Adipocyte (in vitro differentiated cells): ENCODE data around the gene PLEKHA7.
A peak's percentile ranks its signal among the peaks of the same experiment; 100 is the strongest.

ENCODE experiments used
- DNase-seq: peaks from one replicate; pipeline ENCODE4 v3.0.0-alpha.2; 2015; ENCODE audit warnings: low read depth
- H3K27me3 ChIP-seq: replicated peaks from 2 replicates; pipeline ENCODE4 v1.7.0; 2013; ENCODE audit warnings: mild to moderate bottlenecking, low read length, moderate library complexity; ENCODE audit not compliant: control insufficient read depth, insufficient read depth
- H3K36me3 ChIP-seq: 2 replicates; pipeline ENCODE4 v1.7.0; 2013; ENCODE audit warnings: low read length, mild to moderate bottlenecking, moderate library complexity; ENCODE audit not compliant: control insufficient read depth, insufficient read depth, severe bottlenecking
- H3K4me1 ChIP-seq: 2 replicates; pipeline ENCODE4 v1.7.0; 2013; ENCODE audit warnings: mild to moderate bottlenecking, low read length, moderate library complexity; ENCODE audit not compliant: control insufficient read depth, insufficient read depth
- H3K4me3 ChIP-seq: 2 replicates; pipeline ENCODE4 v1.7.0; 2013; ENCODE audit warnings: mild to moderate bottlenecking, low read length, moderate library complexity
- H3K9ac ChIP-seq: 2 replicates; pipeline ENCODE4 v1.7.0; 2013; ENCODE audit warnings: mild to moderate bottlenecking, low read length, moderate library complexity
- H3K9me3 ChIP-seq: 2 replicates; pipeline ENCODE4 v1.7.0; 2013; ENCODE audit warnings: mild to moderate bottlenecking, low read length, moderate library complexity; ENCODE audit not compliant: control insufficient read depth

PLEKHA7 gene

DNA sequence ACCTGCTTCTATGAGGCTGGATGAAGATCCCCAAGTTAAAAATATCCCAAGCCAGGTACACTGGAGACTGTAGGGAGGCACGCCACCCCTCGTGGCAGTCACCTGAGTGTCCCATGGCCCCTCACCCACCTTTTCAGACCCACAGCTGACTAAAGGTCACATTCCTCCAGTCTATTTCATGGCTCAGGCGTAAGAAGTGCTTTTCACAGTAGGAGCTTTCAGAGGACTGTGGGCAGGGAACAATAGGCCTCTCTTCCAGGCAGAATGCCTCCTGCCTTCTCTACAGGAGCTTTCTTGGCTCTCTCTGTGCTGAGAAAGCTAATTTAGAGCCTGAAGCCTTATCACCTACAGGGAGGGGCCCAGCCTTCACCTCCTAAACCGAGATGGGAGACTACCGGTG is 201.9 kb downstream of the PLEKHA7 start:
- no peaks in the 10 kb centered on the region for H3K9me3 ChIP-seq
- H3K4me1 ChIP-seq = peaks cover 47% of the 10 kb centered on the region
- no peak overlapping the region for H3K4me3 ChIP-seq
- H3K9ac ChIP-seq = no peak overlapping the region
- no peaks in the 10 kb centered on the region for H3K27me3 ChIP-seq
- H3K36me3 ChIP-seq = no peaks in the 10 kb centered on the region
- DNase-seq = no peak

DNA sequence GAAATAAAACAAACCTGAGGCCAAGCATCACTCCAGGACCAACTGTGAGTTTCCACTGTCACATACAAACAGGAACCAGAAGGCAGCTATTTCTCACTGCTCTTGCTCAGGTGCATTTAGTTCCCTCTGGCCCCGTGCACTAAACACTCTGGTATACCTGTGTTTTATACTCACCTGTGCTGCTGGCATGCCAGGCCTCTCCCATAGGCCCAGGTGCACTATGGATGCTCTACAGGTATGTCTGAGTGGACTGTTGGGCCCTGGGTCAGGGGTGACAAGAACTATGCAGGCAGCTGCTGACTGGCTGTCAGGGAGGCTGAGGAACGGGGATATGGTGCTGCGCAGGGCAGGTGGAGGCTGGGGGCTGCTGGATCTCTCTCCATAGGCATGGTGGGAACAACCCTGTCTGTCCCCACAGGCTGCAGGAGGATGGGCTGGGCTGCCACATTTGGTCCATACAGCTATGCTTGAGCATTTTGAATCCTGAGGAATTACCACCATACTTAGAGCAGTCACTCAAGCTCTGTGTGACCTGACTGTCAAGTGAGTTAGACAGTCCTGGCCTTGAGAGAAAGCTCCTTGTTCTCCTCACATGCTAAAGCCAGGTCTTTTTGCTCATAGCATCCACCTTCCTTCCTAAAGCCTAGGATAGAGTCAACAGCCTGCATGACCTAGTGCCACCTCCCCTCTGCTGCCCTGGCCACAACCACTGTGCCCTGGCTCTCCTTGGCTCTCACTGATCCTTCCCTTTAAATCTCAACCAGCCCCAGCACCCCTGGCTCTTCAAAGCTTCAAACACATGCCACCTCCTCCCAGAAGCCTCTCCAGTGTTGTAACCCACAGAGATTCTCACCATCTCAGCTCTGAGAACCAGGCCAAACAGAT is 202.8 kb downstream of the PLEKHA7 start:
- H3K9me3 ChIP-seq = no peaks in the 10 kb centered on the region
- H3K27me3 ChIP-seq = no peaks in the 10 kb centered on the region
- DNase-seq = no peak
- peaks cover 55% of the 10 kb centered on the region for H3K4me1 ChIP-seq
- H3K9ac ChIP-seq = no peak overlapping the region
- H3K4me3 ChIP-seq = no peak overlapping the region
- no peaks in the 10 kb centered on the region for H3K36me3 ChIP-seq

- H3K36me3 ChIP-seq = no peaks in the 10 kb centered on the region
- no peaks in the 10 kb centered on the region for H3K9me3 ChIP-seq
- peaks cover 59% of the 10 kb centered on the region for H3K4me1 ChIP-seq
- no peak overlapping the region for H3K4me3 ChIP-seq
- H3K9ac ChIP-seq = peak overlapping the region; percentile 46
- peak; percentile 60 for DNase-seq
- no peaks in the 10 kb centered on the region for H3K27me3 ChIP-seq
Measured at GRCh38 chr11:16809886-16810668, 204.1 kb downstream of the PLEKHA7 start.

DNA sequence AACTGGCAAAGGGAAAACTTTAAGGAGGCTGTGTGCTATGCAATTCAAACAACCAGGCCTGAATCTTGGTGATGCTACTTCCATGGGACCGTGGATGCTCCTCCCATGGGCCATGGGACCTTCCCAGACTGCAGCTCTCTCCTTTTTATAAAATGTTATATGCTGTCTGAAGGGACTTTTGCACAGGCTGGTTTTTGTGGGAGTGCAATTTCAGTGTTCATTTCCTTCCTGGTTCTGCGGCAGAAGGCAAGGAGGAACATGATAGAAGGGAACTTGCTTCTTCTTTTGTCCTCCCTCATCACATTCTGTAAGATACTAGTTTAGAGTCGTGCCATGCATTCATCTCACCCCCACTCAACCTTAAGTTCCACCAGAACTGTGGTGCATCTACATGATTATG is 206.9 kb downstream of the PLEKHA7 start:
- H3K4me1 ChIP-seq = peaks cover 61% of the 10 kb centered on the region
- no peaks in the 10 kb centered on the region for H3K36me3 ChIP-seq
- peak overlapping the region; percentile 69 for H3K9ac ChIP-seq
- DNase-seq = no peak
- no peaks in the 10 kb centered on the region for H3K27me3 ChIP-seq
- no peak overlapping the region for H3K4me3 ChIP-seq
- no peaks in the 10 kb centered on the region for H3K9me3 ChIP-seq

DNA sequence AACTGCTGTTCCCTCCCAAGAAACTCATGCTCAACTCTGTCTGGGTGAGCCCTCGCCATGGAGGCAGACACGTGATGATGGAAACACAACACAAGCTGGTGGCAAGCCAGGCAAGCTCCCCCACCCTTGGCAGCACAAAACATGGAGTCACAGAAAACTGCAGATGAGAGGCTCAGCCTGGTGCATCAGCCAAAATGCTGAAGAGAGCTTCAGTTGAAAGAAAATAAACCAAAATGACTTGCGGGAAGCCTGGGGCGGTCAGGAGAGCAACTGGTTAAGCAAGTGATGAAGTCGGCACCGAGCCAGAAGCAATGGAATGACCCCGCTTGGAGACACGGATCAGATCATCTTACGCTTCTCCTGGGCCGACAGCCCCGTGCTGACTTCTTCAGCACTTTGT is 207.4 kb downstream of the PLEKHA7 start:
- no peak for DNase-seq
- peaks cover 61% of the 10 kb centered on the region for H3K4me1 ChIP-seq
- H3K9me3 ChIP-seq = no peaks in the 10 kb centered on the region
- no peaks in the 10 kb centered on the region for H3K27me3 ChIP-seq
- peak overlapping the region; percentile 69 for H3K9ac ChIP-seq
- H3K36me3 ChIP-seq = no peaks in the 10 kb centered on the region
- no peak overlapping the region for H3K4me3 ChIP-seq

GRCh38 chr11:16805938-16806337 is 208.3 kb downstream of the PLEKHA7 start:
- DNase-seq = peak; percentile 79
- H3K36me3 ChIP-seq = no peaks in the 10 kb centered on the region
- peak overlapping the region; percentile 69 for H3K9ac ChIP-seq
- H3K4me3 ChIP-seq = no peak overlapping the region
- H3K4me1 ChIP-seq = peaks cover 58% of the 10 kb centered on the region
- H3K27me3 ChIP-seq = no peaks in the 10 kb centered on the region
- no peaks in the 10 kb centered on the region for H3K9me3 ChIP-seq

GRCh38 chr11:16804104-16804947 is 209.9 kb downstream of the PLEKHA7 start:
- Histone ChIP-seq H3K4me1 (peaks cover 42% of the 10 kb centered on the region), H3K36me3 (no peaks in the 10 kb centered on the region), H3K9ac (peak overlapping the region; percentile 69), H3K27me3 (no peaks in the 10 kb centered on the region), H3K9me3 (no peaks in the 10 kb centered on the region), H3K4me3 (peak overlapping the region; percentile 3)
- DNase-seq = peak; percentile 59

DNA sequence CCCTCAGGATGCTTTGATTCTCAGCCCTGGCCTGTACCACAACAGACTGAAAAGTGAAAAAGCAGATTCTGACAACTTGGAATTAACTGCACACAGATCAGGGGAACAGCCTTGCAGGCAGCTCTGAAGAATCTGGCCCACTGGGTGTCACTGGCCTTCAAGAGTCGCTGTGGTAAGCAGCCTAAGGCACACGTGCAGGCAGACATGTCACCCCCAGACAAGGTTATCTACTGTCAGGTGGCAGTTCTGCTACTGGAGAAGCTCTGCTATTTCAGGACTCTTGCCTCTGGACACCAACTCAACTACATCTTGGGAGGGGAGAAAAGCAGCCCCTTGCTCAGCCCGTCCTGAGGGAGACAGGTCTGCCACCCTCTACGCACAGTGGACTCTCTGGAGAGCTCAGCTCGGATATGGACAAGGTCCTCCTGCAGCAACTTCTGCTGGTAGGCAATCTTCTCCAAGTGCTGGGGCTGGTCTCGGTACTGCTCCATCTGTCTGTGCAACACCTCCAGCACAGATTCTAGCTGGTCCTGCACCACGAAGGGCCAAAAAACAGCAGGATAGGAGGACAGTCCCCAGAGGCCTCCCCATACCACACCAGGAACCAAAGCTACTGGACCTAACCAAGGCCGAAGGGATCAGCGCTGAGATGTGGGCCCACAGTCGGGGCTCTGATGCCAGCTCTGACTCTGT is 212.8 kb downstream of the PLEKHA7 start:
- no peak overlapping the region for H3K4me3 ChIP-seq
- H3K27me3 ChIP-seq = no peaks in the 10 kb centered on the region
- no peaks in the 10 kb centered on the region for H3K9me3 ChIP-seq
- peaks cover 27% of the 10 kb centered on the region for H3K4me1 ChIP-seq
- H3K36me3 ChIP-seq = no peaks in the 10 kb centered on the region
- DNase-seq = no peak
- no peak overlapping the region for H3K9ac ChIP-seq

DNA sequence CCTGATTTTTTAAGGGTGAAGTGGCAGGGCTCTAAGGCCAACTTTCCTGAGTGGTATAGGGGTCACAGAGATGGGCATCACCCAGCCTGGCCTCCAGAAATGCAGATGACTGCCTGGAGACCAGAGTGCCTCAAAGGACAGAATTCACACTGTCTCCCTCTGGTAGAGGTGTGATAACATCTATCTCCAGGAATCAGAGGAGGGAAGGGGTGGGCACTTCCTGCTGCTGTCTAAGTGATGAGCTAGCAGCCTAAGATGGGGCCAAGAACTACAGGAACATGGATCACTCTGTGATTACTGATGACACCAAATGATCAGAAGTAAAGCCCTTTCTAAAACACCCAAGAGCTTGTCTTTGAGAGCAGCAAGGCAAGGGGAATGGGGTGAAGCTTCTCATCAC is 213.8 kb downstream of the PLEKHA7 start:
- H3K9ac ChIP-seq = no peak overlapping the region
- no peak overlapping the region for H3K4me3 ChIP-seq
- no peaks in the 10 kb centered on the region for H3K27me3 ChIP-seq

DNA sequence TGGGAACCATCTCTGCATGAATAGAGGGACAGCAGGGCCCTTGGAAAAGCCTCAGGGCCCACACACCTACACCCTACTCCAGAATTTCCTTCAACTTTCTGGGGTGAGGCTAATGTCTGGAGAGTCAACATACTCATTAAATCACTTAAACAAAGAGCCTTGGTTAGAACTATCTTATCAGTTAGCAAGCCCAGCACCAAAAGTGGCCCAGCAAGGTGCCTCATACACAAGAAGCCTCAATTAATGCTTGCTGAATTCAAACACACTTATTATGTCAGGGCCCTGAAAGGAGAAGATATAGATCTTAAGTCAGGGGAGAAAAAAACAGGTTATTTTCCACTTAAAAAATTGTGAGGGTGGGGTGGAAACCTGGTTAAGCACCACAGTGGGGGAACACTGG is 214.3 kb downstream of the PLEKHA7 start:
- H3K9me3 ChIP-seq = no peaks in the 10 kb centered on the region
- peaks cover 16% of the 10 kb centered on the region for H3K4me1 ChIP-seq
- H3K4me3 ChIP-seq = no peak overlapping the region
- DNase-seq = no peak
- no peak overlapping the region for H3K9ac ChIP-seq
- H3K36me3 ChIP-seq = no peaks in the 10 kb centered on the region
- H3K27me3 ChIP-seq = no peaks in the 10 kb centered on the region

More for the DNA sequence above, 213.8 kb downstream of the PLEKHA7 start:
- H3K36me3 ChIP-seq = no peaks in the 10 kb centered on the region
- no peak for DNase-seq
- H3K9me3 ChIP-seq = no peaks in the 10 kb centered on the region
- H3K4me1 ChIP-seq = peaks cover 21% of the 10 kb centered on the region
